K562 (cell line): Measurements from ENCODE around the gene NOTCH1. TPM values are rescaled to one million over a fixed set of nuclear protein-coding genes. Genes with fewer than 3 reads are reported as not detected.

Source experiments
- BCL6 ChIP-seq: fragments of 250-450 bp; sonication (Bioruptor Pico); IDR thresholded peaks from 2 replicates; pipeline ENCODE4 v1.4.0; 2020
- FOSL1 ChIP-seq: fragments of 200-800 bp; sonication (Bioruptor generic); conservative IDR thresholded peaks from 2 replicates; pipeline ENCODE4 v1.6.1; 2016; ENCODE audit warnings: missing genetic modification characterization, missing compliant biosample characterization
- GABPB1 ChIP-seq: sonication (generic); formaldehyde crosslinking; IDR thresholded peaks from 2 replicates; pipeline ENCODE4 v1.8.0; 2022; ENCODE audit warnings: mild to moderate bottlenecking, missing genetic modification reagents
- KHSRP ChIP-seq: fragments of 450-650 bp; IDR thresholded peaks from 2 replicates; pipeline ENCODE4 v1.6.1; 2017
- L3MBTL2 ChIP-seq: fragments of 450-650 bp; IDR thresholded peaks from 2 replicates; pipeline ENCODE4 v1.6.1; 2016; ENCODE audit warnings: mild to moderate bottlenecking, moderate library complexity
- MNT ChIP-seq, 2 experiments: fragments of 450-650 bp; conservative IDR thresholded peaks; 2 replicates each; pipeline ENCODE4 v1.6.1; 2017; ENCODE audit warnings: mild to moderate bottlenecking in 2 of 2, moderate library complexity in 2 of 2
- POLR2AphosphoS2 ChIP-seq: IDR thresholded peaks from 2 replicates; pipeline ENCODE4 v1.6.1; 2012; ENCODE audit warnings: low read length, improper control_type of control experiment
- RFX1 ChIP-seq: fragments of 450-650 bp; IDR thresholded peaks from 2 replicates; pipeline ENCODE4 v1.6.1; 2016; ENCODE audit warnings: mild to moderate bottlenecking, moderate library complexity
- TEAD2 ChIP-seq: fragments of 450-650 bp; IDR thresholded peaks from 2 replicates; pipeline ENCODE4 v1.6.1; 2016; ENCODE audit warnings: missing genetic modification characterization, control low read depth, missing compliant biosample characterization
- UBTF ChIP-seq, 2 experiments: IDR thresholded peaks; 2 replicates each; pipeline ENCODE4 v1.6.1; 2012; ENCODE audit warnings: improper control_type of control experiment in 2 of 2, low read depth in 2 of 2, low read length in 2 of 2, borderline replicate concordance in 1 of 2
- ZBTB7A ChIP-seq: IDR thresholded peaks from 2 replicates; pipeline ENCODE4 v1.6.1; 2011; ENCODE audit warnings: low read depth, mild to moderate bottlenecking, low read length, moderate library complexity, borderline replicate concordance; ENCODE audit not compliant: control insufficient read depth
- ZNF143 ChIP-seq: sonication (generic); formaldehyde crosslinking; IDR thresholded peaks from 2 replicates; pipeline ENCODE4 v1.9.0; 2022; ENCODE audit warnings: mild to moderate bottlenecking, missing genetic modification reagents
- polyA plus RNA-seq, 8 experiments: library from polyadenylated mRNA; depleted of rRNA in 4 of 8; stranded (reverse) in 5 of 8; unstranded in 3 of 8; fragments of >200 nt; fragmentation: Nextera tagmentation in 2 of 8; fragmentation: Illumina TruSeq in 1 of 8; extraction: Ambion mirVana in 2 of 8; extraction: Trizol in 1 of 8; gene quantifications; 2 replicates each; pipeline versions ENCODE4 v1.2.1 to v1.2.3, GENCODE V29; 2011 to 2014; ENCODE audit warnings: inconsistent platforms in 1 of 8, missing spikeins in 1 of 8
- total RNA-seq, 7 experiments: library from RNA; depleted of rRNA in 6 of 7; stranded (reverse); fragments of >200 nt in 6 of 7; fragmentation: Illumina TruSeq in 2 of 7; extraction: Trizol in 2 of 7; gene quantifications; 2 replicates each; pipeline versions ENCODE4 v1.2.1 to v1.2.3, GENCODE V29; 2011 to 2021; ENCODE audit warnings: low replicate concordance in 1 of 7
- TF ChIP-seq, protein P1 (sequence below): fragments of 200-800 bp; sonication (Bioruptor generic); IDR thresholded peaks from 2 replicates; pipeline ENCODE4 v1.6.1; 2017; ENCODE audit warnings: missing genetic modification characterization, missing compliant biosample characterization
- TF ChIP-seq, protein P2 (sequence below): sonication (generic); formaldehyde crosslinking; IDR thresholded peaks from 2 replicates; pipeline ENCODE4 v1.8.0; 2022; ENCODE audit warnings: mild to moderate bottlenecking, missing genetic modification reagents
- TF ChIP-seq, protein P3 (sequence below): fragments of 250-450 bp; sonication (Bioruptor Pico); IDR thresholded peaks from 2 replicates; pipeline ENCODE4 v1.8.0; 2022; ENCODE audit warnings: moderate library complexity, mild to moderate bottlenecking, inconsistent platforms

The NOTCH1 gene
- total and polyA plus RNA-seq, 9 of the 15 experiments (the other 6 are each of a cell fraction or from before 2014, with no cell fraction given): 0.03 to 31.4 (median 2.3) TPM

GRCh38 chr9:136544964-136545691 is 720 bp downstream of the NOTCH1 start (continued):
- TF ChIP-seq GABPB1 (CRISPR knock-in tag) (0 out of 2 replicates have a peak, but pooled peaks have one; percentile 16), ZNF143 (CRISPR knock-in tag) (no peak), RFX1 (no peak), L3MBTL2 (no peak), FOSL1 (tag) (peak; percentile 17; the same call in 1 of the 2 replicates), UBTF (IDR thresholded peaks at IDR 0.05; ENCODE audit: borderline replicate concordance in 1 of 2, low read depth in 2 of 2, low read length in 2 of 2) (0 out of 4 replicates have a peak, but pooled peaks of 1 of the 2 experiments have one; percentile 44), MNT (conservative IDR thresholded peaks at IDR 0.05) (peak in 1 of 2 experiments; percentile 9; a peak in 1 of 4 replicates), KHSRP (no peak), ZBTB7A (peak; percentile 53; the same call in 1 of the 2 replicates), POLR2AphosphoS2 (no peak), BCL6 (CRISPR knock-in tag) (no peak), TEAD2 (tag) (no peak)
- TF ChIP-seq, protein P1, sequence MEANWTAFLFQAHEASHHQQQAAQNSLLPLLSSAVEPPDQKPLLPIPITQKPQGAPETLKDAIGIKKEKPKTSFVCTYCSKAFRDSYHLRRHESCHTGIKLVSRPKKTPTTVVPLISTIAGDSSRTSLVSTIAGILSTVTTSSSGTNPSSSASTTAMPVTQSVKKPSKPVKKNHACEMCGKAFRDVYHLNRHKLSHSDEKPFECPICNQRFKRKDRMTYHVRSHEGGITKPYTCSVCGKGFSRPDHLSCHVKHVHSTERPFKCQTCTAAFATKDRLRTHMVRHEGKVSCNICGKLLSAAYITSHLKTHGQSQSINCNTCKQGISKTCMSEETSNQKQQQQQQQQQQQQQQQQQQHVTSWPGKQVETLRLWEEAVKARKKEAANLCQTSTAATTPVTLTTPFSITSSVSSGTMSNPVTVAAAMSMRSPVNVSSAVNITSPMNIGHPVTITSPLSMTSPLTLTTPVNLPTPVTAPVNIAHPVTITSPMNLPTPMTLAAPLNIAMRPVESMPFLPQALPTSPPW (CRISPR knock-in tag): peak; percentile 37; the same call in 1 of the 2 replicates
- TF ChIP-seq, protein P2, sequence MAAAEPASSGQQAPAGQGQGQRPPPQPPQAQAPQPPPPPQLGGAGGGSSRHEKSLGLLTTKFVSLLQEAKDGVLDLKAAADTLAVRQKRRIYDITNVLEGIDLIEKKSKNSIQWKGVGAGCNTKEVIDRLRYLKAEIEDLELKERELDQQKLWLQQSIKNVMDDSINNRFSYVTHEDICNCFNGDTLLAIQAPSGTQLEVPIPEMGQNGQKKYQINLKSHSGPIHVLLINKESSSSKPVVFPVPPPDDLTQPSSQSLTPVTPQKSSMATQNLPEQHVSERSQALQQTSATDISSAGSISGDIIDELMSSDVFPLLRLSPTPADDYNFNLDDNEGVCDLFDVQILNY (CRISPR knock-in tag): no peak
- TF ChIP-seq, protein P3, sequence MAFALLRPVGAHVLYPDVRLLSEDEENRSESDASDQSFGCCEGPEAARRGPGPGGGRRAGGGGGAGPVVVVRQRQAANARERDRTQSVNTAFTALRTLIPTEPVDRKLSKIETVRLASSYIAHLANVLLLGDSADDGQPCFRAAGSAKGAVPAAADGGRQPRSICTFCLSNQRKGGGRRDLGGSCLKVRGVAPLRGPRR (CRISPR knock-in tag): no peak
